ENCODE results near the gene SLC9B2.

The SLC9B2 gene

GRCh38 chr4:103079621-103080020 is 3.1 kb upstream of the SLC9B2 start:
- TF ChIP-seq PATZ1 (CRISPR knock-in tag; IDR thresholded peaks at IDR 0.05; ENCODE audit: borderline replicate concordance) = no peak
- TF ChIP-seq BACH2 (CRISPR knock-in tag; IDR thresholded peaks at IDR 0.05; ENCODE audit: borderline replicate concordance) = no peak
- no peak for TF ChIP-seq ZFP3 (CRISPR knock-in tag; IDR thresholded peaks at IDR 0.05)
- TF ChIP-seq TCF4 (CRISPR knock-in tag; IDR thresholded peaks at IDR 0.05; ENCODE audit: borderline replicate concordance) = no peak
- no peak for TF ChIP-seq CSDC2 (CRISPR knock-in tag; IDR thresholded peaks at IDR 0.05)
- no peak for TF ChIP-seq GLIS3 (CRISPR knock-in tag; IDR thresholded peaks at IDR 0.05)
- ATAC-seq = no peak

- no peak for TF ChIP-seq CREB5 (CRISPR knock-in tag; IDR thresholded peaks at IDR 0.05; ENCODE audit: low read depth)
- 0 out of 2 replicates have a peak, but pooled peaks have one; percentile 57 for TF ChIP-seq CSDC2 (CRISPR knock-in tag; IDR thresholded peaks at IDR 0.05)
- TF ChIP-seq GLIS3 (CRISPR knock-in tag; IDR thresholded peaks at IDR 0.05) = no peak
- TF ChIP-seq RARB (CRISPR knock-in tag; IDR thresholded peaks at IDR 0.05) = no peak
- TF ChIP-seq PATZ1 (CRISPR knock-in tag; IDR thresholded peaks at IDR 0.05; ENCODE audit: borderline replicate concordance) = no peak
- TF ChIP-seq ZNF565 (CRISPR knock-in tag; conservative IDR thresholded peaks at IDR 0.05; ENCODE audit: low read depth) = no peak
- no peak for TF ChIP-seq ARNTL (CRISPR knock-in tag; IDR thresholded peaks at IDR 0.05; ENCODE audit: borderline replicate concordance, low read depth)
- TF ChIP-seq ZFP3 (CRISPR knock-in tag; IDR thresholded peaks at IDR 0.05) = peak; percentile 66; the same call in 1 of the 2 replicates
- TF ChIP-seq ZNF8 (CRISPR knock-in tag; IDR thresholded peaks at IDR 0.05) = no peak
- TF ChIP-seq BACH2 (CRISPR knock-in tag; IDR thresholded peaks at IDR 0.05; ENCODE audit: borderline replicate concordance) = no peak
- no peak for TF ChIP-seq TOX (CRISPR knock-in tag; IDR thresholded peaks at IDR 0.05; ENCODE audit: borderline replicate concordance)
- no peak for TF ChIP-seq ZNF70 (CRISPR knock-in tag; IDR thresholded peaks at IDR 0.05)
- TF ChIP-seq TSHZ2 (CRISPR knock-in tag; IDR thresholded peaks at IDR 0.05) = 0 out of 2 replicates have a peak, but pooled peaks have one; percentile 24
- no peak for TF ChIP-seq TCF4 (CRISPR knock-in tag; IDR thresholded peaks at IDR 0.05; ENCODE audit: borderline replicate concordance)
- TF ChIP-seq ZFP30 (CRISPR knock-in tag; IDR thresholded peaks at IDR 0.05) = no peak
- TF ChIP-seq OSR1 (CRISPR knock-in tag; IDR thresholded peaks at IDR 0.05) = no peak
- no peak for TF ChIP-seq SNAI2 (CRISPR knock-in tag; IDR thresholded peaks at IDR 0.05)
- no peak for TF ChIP-seq ZC3H10 (CRISPR knock-in tag; IDR thresholded peaks at IDR 0.05)
- no peak for TF ChIP-seq CSRNP3 (CRISPR knock-in tag; IDR thresholded peaks at IDR 0.05)
- TF ChIP-seq ISL1 (CRISPR knock-in tag; IDR thresholded peaks at IDR 0.05) = no peak
- ATAC-seq = peak; percentile 84
These were observed 441 bp downstream of the SLC9B2 start for GRCh38 chr4:103075894-103076746.

Measured in SK-N-SH treated with all-trans-retinoic acid at 6 μM for 48 hours (cell line).